Measurements from ENCODE around the gene ANGPT4.
"Not testable (repeated sequence)": the region's sequence is repeated elsewhere in the genome, so short reads cannot be mapped to it uniquely, and the experiment has no call there.

The ANGPT4 gene

GRCh38 chr20:905396-905961 lies 10.7 kb downstream of the ANGPT4 start:
- DNase-seq, result no peak

- DNase-seq, result no peak
These were observed 12.0 kb downstream of the ANGPT4 start for GRCh38 chr20:904039-904545.

- DNase-seq, result not testable (repeated sequence)
These were observed 18.7 kb downstream of the ANGPT4 start for GRCh38 chr20:897436-897835.

GRCh38 chr20:896501-897025 lies 19.6 kb downstream of the ANGPT4 start:
- DNase-seq, result no peak

GRCh38 chr20:892371-892770 lies 23.8 kb downstream of the ANGPT4 start:
- DNase-seq, result not testable (repeated sequence)

- DNase-seq, result no peak
These were observed 24.4 kb downstream of the ANGPT4 start for GRCh38 chr20:891706-892080.

GRCh38 chr20:891058-891705 lies 25.0 kb downstream of the ANGPT4 start:
- no peak for DNase-seq

GRCh38 chr20:890666-891057 lies 25.5 kb downstream of the ANGPT4 start:
- DNase-seq, result no peak

GRCh38 chr20:889932-890463 lies 26.1 kb downstream of the ANGPT4 start:
- DNase-seq, result no peak

GRCh38 chr20:889106-889505 lies 27.0 kb downstream of the ANGPT4 start:
- no peak for DNase-seq

- no peak for DNase-seq
These were observed 28.1 kb downstream of the ANGPT4 start for GRCh38 chr20:888057-888456.

- no peak for DNase-seq
These were observed 29.0 kb downstream of the ANGPT4 start for GRCh38 chr20:887137-887536.

- DNase-seq, result peak; percentile 62
These were observed 30.9 kb downstream of the ANGPT4 start for GRCh38 chr20:884983-885952.

- DNase-seq, result no peak
These were observed 34.4 kb downstream of the ANGPT4 start for GRCh38 chr20:881783-882144.

GRCh38 chr20:881051-881782 lies 34.9 kb downstream of the ANGPT4 start:
- no peak for DNase-seq

GRCh38 chr20:879626-880025 lies 36.5 kb downstream of the ANGPT4 start:
- DNase-seq, result no peak

GRCh38 chr20:878511-879307 lies 37.4 kb downstream of the ANGPT4 start:
- no peak for DNase-seq

- DNase-seq, result no peak
These were observed 38.3 kb downstream of the ANGPT4 start for GRCh38 chr20:877814-878213.

- DNase-seq, result no peak
These were observed 41.0 kb downstream of the ANGPT4 start for GRCh38 chr20:875115-875514.

- no peak for DNase-seq
These were observed 42.1 kb downstream of the ANGPT4 start for GRCh38 chr20:873875-874607.
